Osteocyte (in vitro differentiated cells): ENCODE results near the gene INPP5D. TPM values are rescaled to one million over a fixed set of nuclear protein-coding genes. Genes with fewer than 3 reads are reported as not detected.

ENCODE experiments used
- DNase-seq: peaks from one replicate; pipeline ENCODE4 v3.0.0; 2021; ENCODE audit warnings: mixed read lengths; ENCODE audit not compliant: unreplicated experiment; ENCODE audit errors: extremely low spot score
- H3K27ac Mint-ChIP-seq: one replicate; pipeline ENCODE4 v1.8.0; 2021; ENCODE audit warnings: mild to moderate bottlenecking, mixed read lengths; ENCODE audit not compliant: unreplicated experiment
- H3K27me3 Mint-ChIP-seq: one replicate; pipeline ENCODE4 v1.8.0; 2021; ENCODE audit warnings: mixed read lengths; ENCODE audit not compliant: unreplicated experiment
- H3K36me3 Mint-ChIP-seq: one replicate; pipeline ENCODE4 v1.8.0; 2021; ENCODE audit warnings: mixed read lengths; ENCODE audit not compliant: unreplicated experiment
- H3K4me1 Mint-ChIP-seq: one replicate; pipeline ENCODE4 v1.8.0; 2021; ENCODE audit warnings: mixed read lengths; ENCODE audit not compliant: unreplicated experiment
- H3K4me3 Mint-ChIP-seq: one replicate; pipeline ENCODE4 v1.8.0; 2021; ENCODE audit warnings: mild to moderate bottlenecking, moderate library complexity, mixed read lengths; ENCODE audit not compliant: unreplicated experiment
- H3K9me3 Mint-ChIP-seq: one replicate; pipeline ENCODE4 v1.8.0; 2021; ENCODE audit warnings: mixed read lengths; ENCODE audit not compliant: unreplicated experiment
- total RNA-seq: library from RNA; stranded (reverse); gene quantifications from 2 replicates; pipeline ENCODE4 v1.2.1, GENCODE V29; 2021
- TF ChIP-seq, protein P1 (sequence below): fragments of 200-600 bp; sonication (generic); IDR thresholded peaks from 2 replicates; pipeline ENCODE4 v1.5.0; 2021; ENCODE audit warnings: antibody characterized with exemption, mild to moderate bottlenecking, moderate library complexity

INPP5D gene
- total RNA-seq, 1 donor from 2014 or later, result 0.40 TPM

DNA sequence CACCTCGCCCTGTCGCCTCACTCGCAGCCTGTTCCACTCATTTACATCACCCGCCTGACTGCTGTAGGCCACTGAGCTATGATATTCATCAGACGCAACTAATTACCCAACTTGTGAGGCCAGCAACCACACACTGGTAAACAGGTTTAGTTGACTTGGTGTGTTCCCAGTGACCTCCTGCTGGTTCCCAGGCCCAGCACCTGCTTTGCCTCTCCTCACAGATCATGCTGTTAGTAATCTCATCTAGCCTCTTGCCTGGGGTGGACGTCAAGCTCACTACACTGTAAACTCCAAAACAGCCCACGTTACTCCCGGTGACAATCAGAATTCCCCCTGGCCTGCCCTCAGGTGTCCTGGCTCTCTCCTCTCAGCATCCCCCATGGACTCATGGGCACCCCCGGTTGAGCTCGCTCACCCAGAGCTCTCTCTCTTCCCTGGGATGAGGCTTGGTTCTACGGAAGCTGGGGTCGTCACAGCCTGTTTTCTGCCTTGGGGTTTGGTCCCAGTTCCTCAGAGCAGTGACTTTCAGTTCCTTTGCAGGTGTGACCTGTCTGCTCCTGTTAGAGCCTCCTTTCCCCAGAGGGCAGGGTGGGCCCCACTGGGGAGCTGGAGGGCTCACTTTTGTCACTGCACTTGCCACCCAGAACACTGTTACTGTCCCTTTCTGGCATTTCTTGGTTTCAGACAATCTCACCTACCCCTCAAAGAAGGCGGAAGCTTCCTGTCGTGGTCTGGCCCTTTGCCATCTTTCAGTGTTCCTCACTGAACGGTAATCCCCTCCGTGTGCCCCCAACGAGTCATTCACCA, 40.3 kb downstream of the INPP5D start:
- no peaks in the 10 kb centered on the region for H3K9me3 Mint-ChIP-seq
- H3K27me3 Mint-ChIP-seq, result peaks cover 34% of the 10 kb centered on the region
- H3K36me3 Mint-ChIP-seq, result no peaks in the 10 kb centered on the region
- H3K4me1 Mint-ChIP-seq, result no peaks in the 10 kb centered on the region
- no peak overlapping the region for H3K27ac Mint-ChIP-seq
- H3K4me3 Mint-ChIP-seq, result no peak overlapping the region
- no peak for DNase-seq
- TF ChIP-seq, protein P1, sequence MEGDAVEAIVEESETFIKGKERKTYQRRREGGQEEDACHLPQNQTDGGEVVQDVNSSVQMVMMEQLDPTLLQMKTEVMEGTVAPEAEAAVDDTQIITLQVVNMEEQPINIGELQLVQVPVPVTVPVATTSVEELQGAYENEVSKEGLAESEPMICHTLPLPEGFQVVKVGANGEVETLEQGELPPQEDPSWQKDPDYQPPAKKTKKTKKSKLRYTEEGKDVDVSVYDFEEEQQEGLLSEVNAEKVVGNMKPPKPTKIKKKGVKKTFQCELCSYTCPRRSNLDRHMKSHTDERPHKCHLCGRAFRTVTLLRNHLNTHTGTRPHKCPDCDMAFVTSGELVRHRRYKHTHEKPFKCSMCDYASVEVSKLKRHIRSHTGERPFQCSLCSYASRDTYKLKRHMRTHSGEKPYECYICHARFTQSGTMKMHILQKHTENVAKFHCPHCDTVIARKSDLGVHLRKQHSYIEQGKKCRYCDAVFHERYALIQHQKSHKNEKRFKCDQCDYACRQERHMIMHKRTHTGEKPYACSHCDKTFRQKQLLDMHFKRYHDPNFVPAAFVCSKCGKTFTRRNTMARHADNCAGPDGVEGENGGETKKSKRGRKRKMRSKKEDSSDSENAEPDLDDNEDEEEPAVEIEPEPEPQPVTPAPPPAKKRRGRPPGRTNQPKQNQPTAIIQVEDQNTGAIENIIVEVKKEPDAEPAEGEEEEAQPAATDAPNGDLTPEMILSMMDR, result no peak

DNA sequence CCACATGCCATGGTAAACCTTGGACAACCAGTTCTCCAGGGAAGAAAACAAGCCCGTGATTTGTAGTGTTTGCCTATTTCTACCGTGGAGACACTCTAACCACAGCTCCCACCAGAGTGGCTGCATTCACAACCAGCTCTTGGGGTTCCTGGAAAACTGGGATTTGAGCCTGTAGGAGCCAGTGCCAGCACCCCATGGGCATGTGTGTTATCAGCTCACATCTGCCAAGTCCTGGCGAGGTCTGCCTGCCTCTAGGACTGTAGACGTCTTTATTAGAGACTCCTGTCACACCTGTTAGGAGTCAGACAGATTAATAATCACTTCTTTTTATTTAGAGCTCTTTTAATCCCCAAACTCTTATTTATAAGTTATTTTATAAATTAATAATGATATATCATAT, 41.0 kb downstream of the INPP5D start:
- H3K27ac Mint-ChIP-seq, result no peak overlapping the region
- no peak for DNase-seq
- H3K9me3 Mint-ChIP-seq, result no peaks in the 10 kb centered on the region
- H3K36me3 Mint-ChIP-seq, result no peaks in the 10 kb centered on the region
- peaks cover 37% of the 10 kb centered on the region for H3K27me3 Mint-ChIP-seq
- no peak overlapping the region for H3K4me3 Mint-ChIP-seq
- no peaks in the 10 kb centered on the region for H3K4me1 Mint-ChIP-seq
- TF ChIP-seq, protein P1, result no peak

DNA sequence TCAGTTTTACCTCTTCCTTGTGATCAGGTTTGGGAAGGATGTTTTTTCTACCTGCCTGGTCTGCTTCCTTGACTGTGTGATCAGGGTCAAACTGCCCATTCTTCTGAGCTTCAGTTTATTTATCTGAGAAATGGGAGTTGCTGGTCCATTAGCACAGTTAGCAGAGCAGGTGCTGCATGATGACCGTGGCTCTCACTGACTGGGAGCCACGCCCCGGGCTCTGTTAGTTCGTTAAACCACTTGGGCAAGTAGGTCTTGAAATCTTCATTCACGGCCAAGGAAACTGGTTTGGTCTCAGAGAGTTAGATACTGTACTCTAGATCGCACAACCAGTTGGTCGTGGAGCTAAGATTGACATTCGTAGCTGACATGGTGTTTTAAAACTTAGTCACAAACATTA, 41.7 kb downstream of the INPP5D start:
- H3K9me3 Mint-ChIP-seq, result no peaks in the 10 kb centered on the region
- no peak overlapping the region for H3K27ac Mint-ChIP-seq
- H3K4me3 Mint-ChIP-seq, result no peak overlapping the region
- TF ChIP-seq, protein P1, result no peak
- H3K27me3 Mint-ChIP-seq, result peaks cover 35% of the 10 kb centered on the region
- no peak for DNase-seq
- H3K36me3 Mint-ChIP-seq, result no peaks in the 10 kb centered on the region
- H3K4me1 Mint-ChIP-seq, result no peaks in the 10 kb centered on the region

DNA sequence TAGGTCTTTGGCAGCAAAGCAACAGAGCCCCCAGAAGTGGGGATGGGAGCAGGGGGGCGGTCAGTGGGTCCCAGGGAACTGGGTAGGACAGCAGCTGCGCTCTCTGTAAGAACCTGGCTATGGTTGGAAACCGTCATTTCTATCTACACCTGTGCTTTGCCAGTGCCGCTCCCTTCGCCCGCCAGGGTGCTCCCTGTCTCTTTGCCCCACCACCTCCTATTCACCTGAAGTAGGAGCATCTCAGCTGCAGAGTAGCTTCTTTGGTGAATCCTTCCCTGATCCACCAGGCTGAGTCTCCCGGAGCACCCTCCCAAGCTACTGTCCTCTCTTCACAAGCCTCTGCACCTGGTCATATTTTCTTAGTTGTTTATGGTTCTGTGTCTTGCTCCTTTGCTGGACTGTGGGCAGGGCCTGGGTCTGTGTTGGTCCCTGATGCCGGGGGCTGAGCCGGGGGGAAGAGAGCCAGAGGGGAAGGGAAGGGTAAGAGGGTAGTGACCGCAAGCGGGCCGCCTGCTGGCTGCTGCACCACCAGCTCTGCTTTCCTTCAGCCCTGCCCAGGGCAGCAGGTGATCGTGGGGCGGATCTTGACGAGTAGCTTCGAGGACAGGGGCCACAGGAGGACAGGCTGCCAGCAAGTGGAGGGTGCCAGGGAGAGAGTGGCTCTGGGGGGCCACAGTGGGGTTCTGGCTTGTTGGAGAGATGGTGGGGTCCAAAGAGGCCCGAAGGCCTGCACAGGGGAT, 45.2 kb downstream of the INPP5D start:
- no peak overlapping the region for H3K27ac Mint-ChIP-seq
- no peaks in the 10 kb centered on the region for H3K9me3 Mint-ChIP-seq
- H3K36me3 Mint-ChIP-seq, result no peaks in the 10 kb centered on the region
- H3K27me3 Mint-ChIP-seq, result peaks cover 37% of the 10 kb centered on the region
- DNase-seq, result no peak
- H3K4me3 Mint-ChIP-seq, result no peak overlapping the region
- TF ChIP-seq, protein P1, result no peak
- H3K4me1 Mint-ChIP-seq, result no peaks in the 10 kb centered on the region

DNA sequence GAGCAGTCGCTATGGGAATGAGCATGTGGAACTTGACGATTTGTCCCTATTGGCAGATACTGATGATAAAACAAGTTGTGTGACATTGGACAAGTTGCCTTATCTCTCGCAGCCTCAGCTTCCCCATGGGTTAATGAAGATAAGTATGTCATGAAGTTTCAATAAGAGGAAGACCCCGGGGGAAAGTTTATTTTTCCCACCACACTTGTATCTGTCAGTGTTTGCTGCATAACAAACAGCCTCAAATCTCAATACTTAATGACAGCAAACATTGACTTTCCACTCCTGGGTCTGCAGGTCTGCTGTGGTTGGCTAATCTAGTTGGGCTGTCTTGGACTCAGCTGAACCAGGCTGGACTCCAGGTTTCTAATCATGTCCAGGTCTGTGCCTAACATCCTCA, 45.8 kb downstream of the INPP5D start:
- no peaks in the 10 kb centered on the region for H3K36me3 Mint-ChIP-seq
- no peaks in the 10 kb centered on the region for H3K4me1 Mint-ChIP-seq
- H3K9me3 Mint-ChIP-seq, result no peaks in the 10 kb centered on the region
- H3K27ac Mint-ChIP-seq, result no peak overlapping the region
- H3K4me3 Mint-ChIP-seq, result no peak overlapping the region
- peaks cover 37% of the 10 kb centered on the region for H3K27me3 Mint-ChIP-seq
- no peak for DNase-seq
- TF ChIP-seq, protein P1, result no peak
